Activated naive CD4-positive, alpha-beta T cell treated with anti-CD3 and anti-CD28 coated beads, Interleukin-2, amount 50 U/mL, for 72 hours (primary cell): Measurements from ENCODE around the gene SLFN11. TPM values are rescaled to one million over a fixed set of nuclear protein-coding genes. Genes with fewer than 3 reads are reported as not detected.
"Not testable (repeated sequence)": the region's sequence is repeated elsewhere in the genome, so short reads cannot be mapped to it uniquely, and the experiment has no call there.

ENCODE experiments used
- ATAC-seq, 2 donors: fragments of 150-1000 bp; cut with Tn5 transposase; 2 replicates each; pipeline ENCODE4 v1.10.0; 2021; ENCODE audit warnings: mild to moderate bottlenecking in 2 of 2, moderate library complexity in 2 of 2
- DNase-seq, 2 donors: peaks; one replicate each; pipeline ENCODE4 v3.0.0; 2021 to 2022; ENCODE audit warnings: low spot score in 2 of 2
- H3K27ac Mint-ChIP-seq, 2 donors: one replicate each; pipeline ENCODE4 v1.8.0; 2022; ENCODE audit warnings: mild to moderate bottlenecking in 2 of 2, mixed read lengths in 2 of 2
- H3K36me3 Mint-ChIP-seq, 2 donors: one replicate each; pipeline ENCODE4 v1.8.0; 2022; ENCODE audit warnings: mixed read lengths in 2 of 2
- H3K9me3 Mint-ChIP-seq, 2 donors: one replicate each; pipeline ENCODE4 v1.8.0; 2022; ENCODE audit warnings: mixed read lengths in 2 of 2
- total RNA-seq, 2 donors: library from RNA; stranded (reverse); gene quantifications; one replicate each; pipeline ENCODE4 v1.2.3, GENCODE V29; 2022

The SLFN11 gene
- total RNA-seq, 2 donors from 2014 or later = 64.6 to 96.7 TPM

- peaks cover 0 to 7% of the 10 kb centered on the region in 2 donors for H3K36me3 Mint-ChIP-seq
- no peak overlapping the region for H3K27ac Mint-ChIP-seq
- ATAC-seq = no peak
- no peak for DNase-seq
- H3K9me3 Mint-ChIP-seq = no peaks in the 10 kb centered on the region
These were observed 57.5 kb downstream of the SLFN11 start for GRCh38 chr17:35315971-35316370.

GRCh38 chr17:35315283-35315682 lies 58.1 kb downstream of the SLFN11 start:
- H3K9me3 Mint-ChIP-seq = no peaks in the 10 kb centered on the region
- DNase-seq (no peak), ATAC-seq (no peak)
- no peak overlapping the region for H3K27ac Mint-ChIP-seq
- peaks cover 0 to 7% of the 10 kb centered on the region in 2 donors for H3K36me3 Mint-ChIP-seq

- Mint-ChIP-seq H3K9me3 (peaks cover 0 to 1% of the 10 kb centered on the region in 2 donors), H3K36me3 (peaks cover 0 to 2% of the 10 kb centered on the region in 2 donors), H3K27ac (no peak overlapping the region)
- no peak for ATAC-seq
- DNase-seq = no peak
These were observed 58.8 kb downstream of the SLFN11 start for GRCh38 chr17:35314415-35315216.

DNA sequence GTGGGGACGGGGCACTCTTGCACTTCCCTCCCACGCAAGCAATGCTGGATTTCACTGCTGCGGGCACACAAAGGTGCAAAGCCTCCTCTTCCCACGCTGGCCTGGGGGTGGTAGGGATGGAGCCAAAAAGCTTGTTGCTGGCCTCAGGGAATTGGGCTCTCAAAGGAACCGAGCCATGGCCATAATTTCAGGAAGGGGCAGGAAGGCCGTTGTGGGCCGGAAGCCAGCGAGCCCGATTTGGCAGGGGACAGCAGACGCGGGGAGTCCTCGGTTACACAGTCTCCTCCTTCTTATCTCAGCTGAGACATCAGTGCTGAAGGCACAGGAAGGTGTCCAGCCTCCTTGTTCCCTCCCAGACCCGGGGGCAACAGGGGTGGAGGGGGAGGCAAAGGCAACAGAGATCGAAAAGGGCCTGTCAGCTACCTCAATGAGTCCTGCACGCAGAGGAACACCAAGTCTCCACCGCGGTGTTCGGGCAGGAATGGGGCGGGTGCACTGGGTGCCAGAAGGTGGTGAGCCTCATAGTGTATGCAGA lies 59.5 kb downstream of the SLFN11 start:
- Mint-ChIP-seq H3K36me3 (no peaks in the 10 kb centered on the region), H3K27ac (peak overlapping the region in 1 of 2 donors; percentile 87), H3K9me3 (peaks cover 0 to 4% of the 10 kb centered on the region in 2 donors)
- DNase-seq (no peak), ATAC-seq (no peak)

- peak overlapping the region; percentile 87 to 92 for H3K27ac Mint-ChIP-seq
- peaks cover 0 to 4% of the 10 kb centered on the region in 2 donors for H3K9me3 Mint-ChIP-seq
- peak; percentile 88 to 91 for ATAC-seq
These were observed 60.4 kb downstream of the SLFN11 start for GRCh38 chr17:35312790-35313711.

DNA sequence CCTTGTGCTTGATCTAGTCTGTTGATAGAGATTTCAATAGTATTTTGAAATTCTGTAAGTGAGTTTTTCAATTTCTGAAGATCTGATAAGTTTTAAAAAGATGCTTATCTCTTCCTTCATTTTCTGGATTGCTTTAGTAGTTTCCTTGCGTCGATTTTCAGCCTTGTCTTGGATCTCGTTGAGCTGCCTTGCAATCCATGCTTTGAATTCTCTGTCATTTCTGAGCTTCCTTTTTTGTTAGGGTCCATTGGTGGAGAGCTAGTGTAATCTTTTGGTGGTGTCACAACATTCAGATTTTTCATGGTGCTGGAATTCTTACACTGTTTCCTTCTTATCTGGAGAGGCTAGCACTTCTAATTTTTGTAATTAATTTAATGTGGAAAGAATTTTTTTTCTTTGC lies 61.1 kb downstream of the SLFN11 start:
- Mint-ChIP-seq H3K27ac (peak overlapping the region in 1 of 2 donors; percentile 87), H3K36me3 (no peaks in the 10 kb centered on the region), H3K9me3 (peaks cover 0 to 4% of the 10 kb centered on the region in 2 donors)
- ATAC-seq (no peak), DNase-seq (no peak)

More at GRCh38 chr17:35312790-35313711, 60.4 kb downstream of the SLFN11 start:
- H3K36me3 Mint-ChIP-seq = no peaks in the 10 kb centered on the region
- DNase-seq = peak; percentile 66 to 79

DNA sequence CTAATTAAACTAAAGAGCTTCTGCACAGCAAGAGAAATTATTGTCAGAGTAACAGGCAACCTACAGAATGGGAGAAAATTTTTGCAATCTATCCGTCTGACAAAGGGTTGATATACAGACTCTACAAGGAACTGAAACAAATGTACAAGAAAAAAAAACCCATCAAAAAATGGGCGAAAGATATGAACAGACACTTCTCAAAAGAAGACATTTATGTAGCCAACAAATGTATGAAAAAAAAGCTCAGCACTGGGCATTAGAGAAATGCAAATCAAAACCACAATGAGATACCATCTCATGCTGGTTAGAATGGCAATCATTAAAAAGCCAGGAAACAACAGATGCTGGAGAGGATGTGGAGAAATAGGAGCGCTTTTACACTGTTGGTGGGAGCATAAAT lies 64.1 kb downstream of the SLFN11 start:
- not testable (repeated sequence) for H3K27ac Mint-ChIP-seq, DNase-seq, H3K36me3 Mint-ChIP-seq, ATAC-seq, H3K9me3 Mint-ChIP-seq

Other genes starting within 250 kb of the SLFN11 start
- gene NLE1, start 231.3 kb downstream of the SLFN11 start, total RNA-seq = 10 to 100 TPM; 17.7 to 35.6 TPM
- under 1 TPM in 1 of 2 donors, not detected in 1; 0.07 TPM for gene UNC45B, start 225.8 kb downstream of the SLFN11 start, total RNA-seq
- gene SLC35G3, start 179.2 kb downstream of the SLFN11 start, total RNA-seq = not detected
- gene SLFN5, start 130.5 kb downstream of the SLFN11 start, total RNA-seq = 10 to 100 TPM; 24.3 to 68.2 TPM
- gene SLFN12, start 58.9 kb upstream of the SLFN11 start, total RNA-seq = 10 to 100 TPM; 11.1 to 12.0 TPM
- gene SLFN13, start 75.1 kb upstream of the SLFN11 start, total RNA-seq = 10 to 100 TPM; 37.9 to 41.2 TPM
- gene SLFN12L, start 164.1 kb upstream of the SLFN11 start, total RNA-seq = 10 to 100 TPM; 33.7 to 43.2 TPM
- gene SLFN14, start 187.2 kb upstream of the SLFN11 start, total RNA-seq = under 1 TPM in 1 of 2 donors, not detected in 1; 0.08 TPM
- gene PEX12, start 204.9 kb upstream of the SLFN11 start, total RNA-seq = 1 to 10 TPM; 5.1 to 5.6 TPM
- 100 to 1,000 TPM; 185 to 202 TPM for gene AP2B1, start 213.7 kb upstream of the SLFN11 start, total RNA-seq